Activated T-cell treated with anti-CD3 and anti-CD28 coated beads, Interleukin-2, amount 50 U/mL, for 72 hours (primary cell): Measurements from ENCODE around the gene RHOV. TPM values are rescaled to one million over a fixed set of nuclear protein-coding genes. Genes with fewer than 3 reads are reported as not detected.

ENCODE experiments used
- total RNA-seq, 2 donors: library from RNA; stranded (reverse); gene quantifications; one replicate each; pipeline ENCODE4 v1.2.3, GENCODE V29; 2022

RHOV gene
- total RNA-seq, 2 donors from 2014 or later = 0.14 to 0.23 TPM

Other genes starting within 250 kb of the RHOV start
- 10 to 100 TPM; 49.9 to 73.2 TPM for gene RAD51, start 179.1 kb downstream of the RHOV start, total RNA-seq
- gene RMDN3, start 119.0 kb downstream of the RHOV start, total RNA-seq = 10 to 100 TPM; 28.0 to 30.7 TPM
- 10 to 100 TPM; 40.9 to 44.8 TPM for gene GCHFR, start 110.2 kb downstream of the RHOV start, total RNA-seq
- 1 to 10 TPM; 1.6 to 1.7 TPM for gene C15orf62, start 104.3 kb downstream of the RHOV start, total RNA-seq
- gene ZFYVE19, start 67.1 kb downstream of the RHOV start, total RNA-seq = 10 to 100 TPM; 24.1 to 29.8 TPM
- 10 to 100 TPM; 26.3 to 37.3 TPM for gene DNAJC17, start 66.8 kb downstream of the RHOV start, total RNA-seq
- not detected for gene PPP1R14D, start 45.5 kb downstream of the RHOV start, total RNA-seq
- gene SPINT1, start 30.2 kb downstream of the RHOV start, total RNA-seq = 10 to 100 TPM; 17.3 to 19.4 TPM
- 10 to 100 TPM; 10.7 to 12.1 TPM for gene VPS18, start 20.2 kb upstream of the RHOV start, total RNA-seq
- under 1 TPM; 0.12 to 0.19 TPM for gene DLL4, start 55.1 kb upstream of the RHOV start, total RNA-seq
- 10 to 100 TPM; 77.8 to 83.0 TPM for gene CHAC1, start 79.2 kb upstream of the RHOV start, total RNA-seq
- gene INO80, start 242.0 kb upstream of the RHOV start, total RNA-seq = 10 to 100 TPM; 24.7 to 27.9 TPM